ENCODE data around the gene TCERG1L.
"Not testable (repeated sequence)": the region's sequence is repeated elsewhere in the genome, so short reads cannot be mapped to it uniquely, and the experiment has no call there.

- not testable (repeated sequence) for TF ChIP-seq CTCF, POLR2A (IDR thresholded peaks at IDR 0.05)
Observed at GRCh38 chr10:131234606-131235005, 76.9 kb downstream of the TCERG1L start.
